Measurements from ENCODE around the gene CORO2A. TPM values are rescaled to one million over a fixed set of nuclear protein-coding genes. Genes with fewer than 3 reads are reported as not detected.
A peak's percentile ranks its signal among the peaks of the same experiment; 100 is the strongest.

Gene CORO2A
- total and polyA plus RNA-seq, 2 of the 13 experiments (the other 11 are each of a cell fraction or from before 2014, with no cell fraction given) = 14.4 to 15.3 TPM

DNA sequence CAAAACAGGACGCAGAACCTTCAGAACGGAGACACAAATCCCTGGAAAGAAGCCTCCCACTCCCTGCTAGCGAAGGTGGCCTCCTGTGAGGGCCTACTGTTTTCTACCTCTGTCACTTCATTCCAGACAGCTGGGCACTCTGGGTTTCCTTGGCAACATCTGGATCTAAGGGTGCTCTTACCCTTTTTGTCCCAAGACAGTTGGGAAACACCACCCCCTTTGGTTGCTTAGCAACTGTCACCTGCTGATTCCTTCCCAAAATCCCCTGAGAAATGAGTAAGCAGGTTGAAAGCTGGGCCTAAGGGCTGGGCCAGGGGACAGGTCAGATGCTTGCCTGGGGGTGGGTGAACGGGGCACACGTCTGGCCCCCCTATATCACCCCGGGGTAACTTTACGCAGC is 106.5 kb downstream of the CORO2A start (continued):
- TF ChIP-seq, protein P1, sequence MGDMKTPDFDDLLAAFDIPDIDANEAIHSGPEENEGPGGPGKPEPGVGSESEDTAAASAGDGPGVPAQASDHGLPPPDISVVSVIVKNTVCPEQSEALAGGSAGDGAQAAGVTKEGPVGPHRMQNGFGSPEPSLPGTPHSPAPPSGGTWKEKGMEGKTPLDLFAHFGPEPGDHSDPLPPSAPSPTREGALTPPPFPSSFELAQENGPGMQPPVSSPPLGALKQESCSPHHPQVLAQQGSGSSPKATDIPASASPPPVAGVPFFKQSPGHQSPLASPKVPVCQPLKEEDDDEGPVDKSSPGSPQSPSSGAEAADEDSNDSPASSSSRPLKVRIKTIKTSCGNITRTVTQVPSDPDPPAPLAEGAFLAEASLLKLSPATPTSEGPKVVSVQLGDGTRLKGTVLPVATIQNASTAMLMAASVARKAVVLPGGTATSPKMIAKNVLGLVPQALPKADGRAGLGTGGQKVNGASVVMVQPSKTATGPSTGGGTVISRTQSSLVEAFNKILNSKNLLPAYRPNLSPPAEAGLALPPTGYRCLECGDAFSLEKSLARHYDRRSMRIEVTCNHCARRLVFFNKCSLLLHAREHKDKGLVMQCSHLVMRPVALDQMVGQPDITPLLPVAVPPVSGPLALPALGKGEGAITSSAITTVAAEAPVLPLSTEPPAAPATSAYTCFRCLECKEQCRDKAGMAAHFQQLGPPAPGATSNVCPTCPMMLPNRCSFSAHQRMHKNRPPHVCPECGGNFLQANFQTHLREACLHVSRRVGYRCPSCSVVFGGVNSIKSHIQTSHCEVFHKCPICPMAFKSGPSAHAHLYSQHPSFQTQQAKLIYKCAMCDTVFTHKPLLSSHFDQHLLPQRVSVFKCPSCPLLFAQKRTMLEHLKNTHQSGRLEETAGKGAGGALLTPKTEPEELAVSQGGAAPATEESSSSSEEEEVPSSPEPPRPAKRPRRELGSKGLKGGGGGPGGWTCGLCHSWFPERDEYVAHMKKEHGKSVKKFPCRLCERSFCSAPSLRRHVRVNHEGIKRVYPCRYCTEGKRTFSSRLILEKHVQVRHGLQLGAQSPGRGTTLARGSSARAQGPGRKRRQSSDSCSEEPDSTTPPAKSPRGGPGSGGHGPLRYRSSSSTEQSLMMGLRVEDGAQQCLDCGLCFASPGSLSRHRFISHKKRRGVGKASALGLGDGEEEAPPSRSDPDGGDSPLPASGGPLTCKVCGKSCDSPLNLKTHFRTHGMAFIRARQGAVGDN (CRISPR knock-in tag; IDR thresholded peaks at IDR 0.05) = no peak
- TF ChIP-seq SMC3 (IDR thresholded peaks at IDR 0.05; ENCODE audit: low read length) (no peak), BHLHE40 (IDR thresholded peaks at IDR 0.05; ENCODE audit: low read length) (no peak), MATR3 (CRISPR knock-in tag; IDR thresholded peaks at IDR 0.05) (no peak), ZSCAN22 (CRISPR knock-in tag; IDR thresholded peaks at IDR 0.05) (no peak), NKX3-1 (CRISPR knock-in tag; IDR thresholded peaks at IDR 0.05) (no peak), ZNF614 (CRISPR knock-in tag; IDR thresholded peaks at IDR 0.05; ENCODE audit: borderline replicate concordance) (no peak), ZNF451 (CRISPR knock-in tag; IDR thresholded peaks at IDR 0.05) (no peak), KLF12 (CRISPR knock-in tag; IDR thresholded peaks at IDR 0.05; ENCODE audit: borderline replicate concordance) (no peak)

DNA sequence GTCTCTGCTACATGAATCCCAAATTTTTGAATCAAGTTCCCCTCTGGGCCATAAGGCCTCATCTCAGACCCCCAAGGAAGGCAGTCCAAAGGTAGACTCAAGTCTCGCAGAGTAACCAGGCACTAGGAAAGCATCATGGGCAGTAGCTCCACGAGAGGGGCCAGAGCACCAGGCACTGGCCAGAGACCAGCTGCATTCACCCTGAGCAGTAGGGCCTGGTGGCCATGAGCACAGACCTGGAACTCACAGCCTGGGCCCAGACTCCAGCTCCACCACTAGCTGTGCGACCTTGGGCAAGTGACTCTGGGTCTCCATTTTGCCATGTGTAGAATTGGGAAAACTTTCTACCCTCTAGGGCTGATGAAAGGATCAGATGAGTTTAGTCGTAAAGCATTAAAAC is 107.4 kb downstream of the CORO2A start:
- in situ Hi-C loops (cut with HindIII; ENCODE audit: extremely low pct_ligation_motif_present, low pct_unique_long_range_greater_than_20kb) (no loop called here), intact Hi-C loops (cut with micrococcal nuclease; ENCODE audit: unreplicated experiment) (no loop called here)
- no TSS peak for BruUV-seq (replicated peaks)
- ChIA-PET CTCF (ENCODE audit: low intra/inter-chr PET ratio, low total read pairs) (no interaction called here), POLR2A (interaction anchor here (1.5 kb wide), 1 partner anchor 29 kb away, joined by 4 read pairs; the partner anchor contains the start of gene NANS)
- 96% methylated on average over 3 of the region's 4 CpGs for WGBS (ENCODE audit: low lambda C conversion rate)
- FAIRE-seq (no peak), DNase-seq (ENCODE audit: low spot score) (no peak), ATAC-seq (peak; percentile 9; the same call in 2 of the 3 replicates)
- Histone ChIP-seq H3K36me3 (replicated peaks in 1 of 2; ENCODE audit: control insufficient read depth in 1 of 2, insufficient read depth in 2 of 2, low read length in 2 of 2) (peaks cover 12 to 57% of the 10 kb centered on the region in 2 experiments), H4K20me1 (ENCODE audit: insufficient read depth, low read length) (no peaks in the 10 kb centered on the region), H3K27ac (ENCODE audit: extremely low read length, insufficient read depth, low read length) (no peak overlapping the region), H3K4me3 (replicated peaks in 1 of 3; ENCODE audit: insufficient read depth in 1 of 3, low read depth in 2 of 3, low read length in 3 of 3) (no peak overlapping the region), H3K9me3 (ENCODE audit: low read length) (no peaks in the 10 kb centered on the region), H3K9ac (ENCODE audit: insufficient read depth, low read depth, low read length) (no peak overlapping the region), H3K27me3 (ENCODE audit: control insufficient read depth in 1 of 2, insufficient read depth in 2 of 2, low read length in 2 of 2) (no peaks in the 10 kb centered on the region), H3K79me2 (ENCODE audit: insufficient read depth, low read length) (no peaks in the 10 kb centered on the region), H3K4me1 (ENCODE audit: insufficient read depth, low read length) (peaks cover 22% of the 10 kb centered on the region), H3K4me2 (ENCODE audit: low read depth, low read length) (no peak overlapping the region), H2AFZ (ENCODE audit: low read length) (no peak overlapping the region)
- TF ChIP-seq POLR2AphosphoS5 (IDR thresholded peaks at IDR 0.05; ENCODE audit: low read depth, low read length) = peak; percentile 21; the same call in 1 of the 2 replicates
- peak; percentile 41 for TF ChIP-seq AGO2 (optimal IDR thresholded peaks at IDR 0.05; ENCODE audit: low read depth, low read length)
- TF ChIP-seq POLR2A (IDR thresholded peaks at IDR 0.05; ENCODE audit: insufficient read depth in 1 of 2, low read depth in 2 of 2, low read length in 2 of 2) = peak in 1 of 2 experiments; percentile 20; a peak in 1 of 4 replicates
- TF ChIP-seq, protein P2, sequence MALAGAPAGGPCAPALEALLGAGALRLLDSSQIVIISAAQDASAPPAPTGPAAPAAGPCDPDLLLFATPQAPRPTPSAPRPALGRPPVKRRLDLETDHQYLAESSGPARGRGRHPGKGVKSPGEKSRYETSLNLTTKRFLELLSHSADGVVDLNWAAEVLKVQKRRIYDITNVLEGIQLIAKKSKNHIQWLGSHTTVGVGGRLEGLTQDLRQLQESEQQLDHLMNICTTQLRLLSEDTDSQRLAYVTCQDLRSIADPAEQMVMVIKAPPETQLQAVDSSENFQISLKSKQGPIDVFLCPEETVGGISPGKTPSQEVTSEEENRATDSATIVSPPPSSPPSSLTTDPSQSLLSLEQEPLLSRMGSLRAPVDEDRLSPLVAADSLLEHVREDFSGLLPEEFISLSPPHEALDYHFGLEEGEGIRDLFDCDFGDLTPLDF (CRISPR knock-in tag; IDR thresholded peaks at IDR 0.05) = no peak

All from HepG2 (cell line).